Fibroblast of lung (primary cell): Measurements from ENCODE around the gene TLX2. TPM values are rescaled to one million over a fixed set of nuclear protein-coding genes. Genes with fewer than 3 reads are reported as not detected.

Experiments
- DNase-seq, 2 donors: peaks; one replicate each; pipeline versions ENCODE4 v3.0.0 to v3.0.0-alpha.2; 2010; ENCODE audit warnings: low read depth in 2 of 2
- H2AFZ ChIP-seq: 2 replicates; pipeline ENCODE4 v1.5.1; 2012; ENCODE audit warnings: low read length, control low read depth, inconsistent platforms
- H3K27ac ChIP-seq: 2 replicates; pipeline ENCODE4 v1.5.1; 2011; ENCODE audit warnings: low read length, control low read depth; ENCODE audit not compliant: insufficient read depth
- H3K27me3 ChIP-seq: 2 replicates; pipeline ENCODE4 v1.5.1; 2011; ENCODE audit warnings: mild to moderate bottlenecking, low read length; ENCODE audit not compliant: control insufficient read depth, insufficient read depth
- H3K36me3 ChIP-seq: 2 replicates; pipeline ENCODE4 v1.5.1; 2011; ENCODE audit warnings: low read length; ENCODE audit not compliant: control insufficient read depth, insufficient read depth
- H3K4me1 ChIP-seq: 2 replicates; pipeline ENCODE4 v1.5.1; 2011; ENCODE audit warnings: low read length; ENCODE audit not compliant: control insufficient read depth, insufficient read depth; ENCODE audit errors: extremely low read depth
- H3K4me2 ChIP-seq: 2 replicates; pipeline ENCODE4 v1.5.1; 2011; ENCODE audit warnings: low read length, control low read depth; ENCODE audit not compliant: insufficient read depth; ENCODE audit errors: extremely low read depth
- H3K4me3 ChIP-seq, 4 experiments: fragments of 200-600 bp in 1 of 4; sonication (generic) in 1 of 4; replicated peaks in 1 of 4; 2 replicates each; pipeline ENCODE4 v1.5.1; 2011 to 2016; ENCODE audit warnings: low read length in 4 of 4, low read depth in 3 of 4, mild to moderate bottlenecking in 3 of 4, control low read depth in 2 of 4, inconsistent platforms in 1 of 4, mixed read lengths in 1 of 4; ENCODE audit not compliant: insufficient read depth in 1 of 4; ENCODE audit errors: control extremely low read depth in 1 of 4
- H3K79me2 ChIP-seq: 2 replicates; pipeline ENCODE4 v1.5.1; 2012; ENCODE audit warnings: mild to moderate bottlenecking, low read length, inconsistent platforms; ENCODE audit not compliant: control insufficient read depth, insufficient read depth
- H3K9ac ChIP-seq: 2 replicates; pipeline ENCODE4 v1.5.1; 2011; ENCODE audit warnings: mild to moderate bottlenecking, low read length, control low read depth; ENCODE audit not compliant: insufficient read depth
- H3K9me3 ChIP-seq: 2 replicates; pipeline ENCODE4 v1.5.1; 2012; ENCODE audit warnings: low read depth, low read length; ENCODE audit not compliant: control insufficient read depth, insufficient read depth
- H4K20me1 ChIP-seq: 2 replicates; pipeline ENCODE4 v1.5.1; 2011; ENCODE audit warnings: low read length; ENCODE audit not compliant: control insufficient read depth, insufficient read depth; ENCODE audit errors: extremely low read depth
- CTCF ChIP-seq, 2 donors: IDR thresholded peaks in 1 of 2; conservative IDR thresholded peaks in 1 of 2; 1 replicate in 1 of 2; 2 replicates in 1 of 2; pipeline ENCODE4 v1.5.1; 2011 to 2012; ENCODE audit warnings: low read length in 2 of 2, control low read depth in 1 of 2, inconsistent platforms in 1 of 2, low read depth in 1 of 2, mild to moderate bottlenecking in 1 of 2
- EZH2 ChIP-seq: IDR thresholded peaks from 2 replicates; pipeline ENCODE4 v1.5.1; 2012; ENCODE audit warnings: low read length, control low read depth, mild to moderate bottlenecking; ENCODE audit errors: missing control alignments
- polyA plus RNA-seq, 2 donors: library from polyadenylated mRNA; depleted of rRNA in 1 of 2; stranded (reverse) in 1 of 2; unstranded in 1 of 2; fragments of >200 nt; gene quantifications; 2 replicates each; pipeline ENCODE4 v1.2.1, GENCODE V29; 2011 to 2012; ENCODE audit warnings: missing spikeins in 1 of 2
- total RNA-seq: library from RNA; depleted of rRNA; stranded (reverse); fragments of >200 nt; gene quantifications from 2 replicates; pipeline ENCODE4 v1.2.1, GENCODE V29; 2014

TLX2 gene
- total and polyA plus RNA-seq, 2 donors (not counting 1 experiment from before 2014, with no cell fraction given) = under 0.01 TPM; not detected in 1

DNA sequence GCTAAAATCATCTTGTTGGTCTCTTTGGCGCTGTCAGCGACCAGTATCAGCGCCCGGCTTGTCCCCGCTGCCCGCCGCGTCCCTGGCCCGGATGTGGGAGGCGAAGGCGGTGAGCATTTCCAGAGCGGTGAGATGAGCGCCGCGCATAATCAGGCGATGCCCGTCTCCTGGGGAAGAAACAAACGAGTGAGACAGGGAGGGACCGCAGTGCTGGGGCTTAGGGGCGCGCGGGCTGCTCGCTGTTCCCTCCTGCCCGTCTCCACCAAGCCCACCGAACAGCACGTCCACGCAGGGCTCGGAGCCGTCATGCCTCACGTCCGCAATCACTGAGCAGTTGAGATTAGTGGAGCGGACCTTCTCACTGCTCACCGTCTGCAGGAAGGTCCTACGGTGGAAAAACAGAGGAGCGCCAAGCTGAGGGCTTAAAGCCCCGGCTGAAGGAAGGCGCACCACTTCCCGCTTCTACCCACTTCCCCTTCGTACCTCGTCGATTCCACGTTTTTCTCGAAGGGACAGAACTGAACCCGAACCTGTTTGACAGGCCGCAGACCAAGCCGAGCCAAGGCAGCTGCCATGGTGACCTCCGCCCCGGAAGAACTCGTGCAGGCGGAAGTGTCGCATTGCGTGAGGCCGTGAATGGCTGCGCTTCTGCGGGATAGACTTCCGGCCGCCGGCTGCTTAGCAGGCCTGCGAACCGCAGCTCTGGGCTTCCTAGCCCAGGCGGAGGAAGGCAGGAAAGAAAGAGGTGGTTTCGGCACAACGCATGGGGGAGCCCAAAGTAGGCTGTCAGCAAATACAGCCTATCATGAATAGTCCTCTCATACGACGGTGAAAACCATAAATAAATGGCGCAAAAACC is 41.9 kb upstream of the TLX2 start, which contains the start of gene MRPL53:
MRPL53 (minus strand) TSS at position 595 of the 859 bp plus-strand sequence; CDS start at position 575, 20 bp downstream.
- H3K79me2 ChIP-seq = no peaks in the 10 kb centered on the region

DNA sequence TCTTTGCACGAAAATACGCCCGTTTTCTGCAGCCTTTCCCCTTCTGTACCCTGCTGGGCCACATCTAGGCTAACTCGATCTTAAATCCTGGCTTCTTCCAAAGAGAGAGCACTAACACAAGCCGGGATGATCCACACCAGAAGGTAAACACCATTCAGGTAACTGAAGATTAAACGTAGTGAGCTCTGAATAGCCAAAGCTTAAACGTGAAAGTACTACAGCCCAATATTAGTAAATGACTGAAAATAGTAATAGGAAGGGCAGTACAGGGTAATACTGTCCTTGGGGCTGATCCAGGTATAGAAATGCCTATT is 41.3 kb upstream of the TLX2 start:
- Histone ChIP-seq H3K27me3 (no peaks in the 10 kb centered on the region), H3K9me3 (no peaks in the 10 kb centered on the region), H3K4me1 (peaks cover 2% of the 10 kb centered on the region), H3K27ac (peak overlapping the region; percentile 71), H2AFZ (peak overlapping the region; percentile 89), H3K4me3 (peak overlapping the region; percentile 42 to 89 (median 66)), H3K36me3 (peaks cover 10% of the 10 kb centered on the region), H3K9ac (peak overlapping the region; percentile 76), H4K20me1 (no peaks in the 10 kb centered on the region), H3K4me2 (peak overlapping the region; percentile 92), H3K79me2 (no peaks in the 10 kb centered on the region)
- TF ChIP-seq EZH2 = no peak
- TF ChIP-seq CTCF (conservative IDR thresholded peaks at IDR 0.05 in 1 of 2, IDR thresholded peaks at IDR 0.05 in 1 of 2; ENCODE audit: low read depth in 1 of 2, low read length in 2 of 2) = no peak
- DNase-seq = no peak

More for the DNA sequence above, 41.9 kb upstream of the TLX2 start, which contains the start of gene MRPL53:
- Histone ChIP-seq H3K27me3 (no peaks in the 10 kb centered on the region), H3K9ac (peak within 1 kb of the TSS; percentile 76), H3K4me2 (peak within 1 kb of the TSS; percentile 92), H3K4me3 (peak within 1 kb of the TSS; percentile 42 to 89 (median 66)), H2AFZ (peak within 1 kb of the TSS; percentile 89), H3K9me3 (no peaks in the 10 kb centered on the region), H4K20me1 (no peaks in the 10 kb centered on the region), H3K4me1 (peaks cover 2% of the 10 kb centered on the region), H3K36me3 (peaks cover 10% of the 10 kb centered on the region), H3K27ac (peak within 1 kb of the TSS; percentile 71)
- DNase-seq = peak; percentile 94 to 95
- no peak for TF ChIP-seq CTCF (conservative IDR thresholded peaks at IDR 0.05 in 1 of 2, IDR thresholded peaks at IDR 0.05 in 1 of 2; ENCODE audit: low read depth in 1 of 2, low read length in 2 of 2)
- no peak for TF ChIP-seq EZH2

- no peak for TF ChIP-seq CTCF (conservative IDR thresholded peaks at IDR 0.05 in 1 of 2, IDR thresholded peaks at IDR 0.05 in 1 of 2; ENCODE audit: low read depth in 1 of 2, low read length in 2 of 2)
- TF ChIP-seq EZH2 = no peak
- no peak overlapping the region for H3K27ac ChIP-seq
- H3K4me3 ChIP-seq = no peak overlapping the region
- DNase-seq = no peak
- H3K4me1 ChIP-seq = peaks cover 2% of the 10 kb centered on the region
- H4K20me1 ChIP-seq = no peaks in the 10 kb centered on the region
- H3K9me3 ChIP-seq = no peaks in the 10 kb centered on the region
- H3K79me2 ChIP-seq = no peaks in the 10 kb centered on the region
- H3K27me3 ChIP-seq = no peaks in the 10 kb centered on the region
- peaks cover 10% of the 10 kb centered on the region for H3K36me3 ChIP-seq
- no peak overlapping the region for H3K4me2 ChIP-seq
- H3K9ac ChIP-seq = no peak overlapping the region
- H2AFZ ChIP-seq = no peak overlapping the region
Observed at GRCh38 chr2:74474481-74474880, 39.8 kb upstream of the TLX2 start.
